OCI-LY7 (cell line): ENCODE data around the gene PHF12.

Source experiments
- CTCF ChIP-seq: fragments of 200-600 bp; sonication (generic); conservative IDR thresholded peaks from 2 replicates; pipeline ENCODE4 v1.5.1; 2014; ENCODE audit warnings: mild to moderate bottlenecking, antibody characterized with exemption, low read length, moderate library complexity, mixed read lengths
- EZH2phosphoT487 ChIP-seq: fragments of 200-600 bp; sonication (generic); IDR thresholded peaks from 2 replicates; pipeline ENCODE4 v1.6.1; 2018; ENCODE audit warnings: low read depth, borderline replicate concordance, mild to moderate bottlenecking, mixed run types, antibody characterized with exemption, low read length, moderate library complexity, mixed read lengths

- TF ChIP-seq CTCF, result no peak
- no peak for TF ChIP-seq EZH2phosphoT487
Measured at GRCh38 chr17:28950017-28950751, 1.1 kb downstream of the PHF12 start.
